ENCODE results near the gene C1GALT1. TPM values are rescaled to one million over a fixed set of nuclear protein-coding genes. Genes with fewer than 3 reads are reported as not detected.

C1GALT1 gene
- total RNA-seq, 1 donor from 2014 or later: 58.3 TPM

GRCh38 chr7:7272294-7272693 is 90.0 kb downstream of the C1GALT1 start:
- no peak for DNase-seq (ENCODE audit: low spot score)

- DNase-seq (ENCODE audit: low spot score): no peak
These were observed 92.4 kb downstream of the C1GALT1 start for GRCh38 chr7:7274782-7275181.

- no peak for DNase-seq (ENCODE audit: low spot score)
These were observed 93.8 kb downstream of the C1GALT1 start for GRCh38 chr7:7276161-7276560.

- no peak for DNase-seq (ENCODE audit: low spot score)
These were observed 108.2 kb downstream of the C1GALT1 start for GRCh38 chr7:7290429-7291122.

GRCh38 chr7:7292085-7292484 is 109.7 kb downstream of the C1GALT1 start:
- DNase-seq (ENCODE audit: low spot score): no peak

- no peak for DNase-seq (ENCODE audit: low spot score)
These were observed 110.3 kb downstream of the C1GALT1 start for GRCh38 chr7:7292608-7293007.

- DNase-seq (ENCODE audit: low spot score): no peak
These were observed 110.7 kb downstream of the C1GALT1 start for GRCh38 chr7:7293092-7293491.

- no peak for DNase-seq (ENCODE audit: low spot score)
These were observed 112.6 kb downstream of the C1GALT1 start for GRCh38 chr7:7294911-7295310.
